SK-N-SH treated with all-trans-retinoic acid at 6 μM for 48 hours (cell line): ENCODE measurements around the gene KBTBD4.

Experiments used
- ATAC-seq: fragments of 200-7000 bp; cut with Tn5 transposase; 3 replicates; pipeline ENCODE4 v1.9.1; 2020; ENCODE audit warnings: mild to moderate bottlenecking, moderate library complexity
- ARNTL ChIP-seq: fragments of 450-650 bp; formaldehyde crosslinking; IDR thresholded peaks from 2 replicates; pipeline ENCODE4 v1.5.0; 2020; ENCODE audit warnings: low read depth, mild to moderate bottlenecking, moderate library complexity, borderline replicate concordance
- BACH2 ChIP-seq: fragments of 250-450 bp; sonication (Bioruptor Pico); IDR thresholded peaks from 2 replicates; pipeline ENCODE4 v1.9.0; 2021; ENCODE audit warnings: mild to moderate bottlenecking, borderline replicate concordance
- CREB5 ChIP-seq: fragments of 250-450 bp; sonication (Bioruptor Pico); IDR thresholded peaks from 2 replicates; pipeline ENCODE4 v1.5.1; 2020; ENCODE audit warnings: low read depth, mild to moderate bottlenecking, moderate library complexity
- CSDC2 ChIP-seq: fragments of 250-450 bp; sonication (Bioruptor Pico); IDR thresholded peaks from 2 replicates; pipeline ENCODE4 v1.5.0; 2020; ENCODE audit warnings: mild to moderate bottlenecking, moderate library complexity
- ESRRG ChIP-seq: fragments of 250-450 bp; sonication (Bioruptor Pico); IDR thresholded peaks from 2 replicates; pipeline ENCODE4 v1.6.1; 2021; ENCODE audit warnings: mild to moderate bottlenecking
- GLIS3 ChIP-seq: fragments of 250-450 bp; sonication (Bioruptor Pico); IDR thresholded peaks from 2 replicates; pipeline ENCODE4 v1.5.0; 2020; ENCODE audit warnings: mild to moderate bottlenecking, moderate library complexity
- ISL1 ChIP-seq: fragments of 250-450 bp; sonication (Bioruptor Pico); IDR thresholded peaks from 2 replicates; pipeline ENCODE4 v2.1.2; 2022; ENCODE audit warnings: mild to moderate bottlenecking, moderate library complexity
- OSR1 ChIP-seq: fragments of 250-450 bp; sonication (Bioruptor Pico); IDR thresholded peaks from 2 replicates; pipeline ENCODE4 v1.8.0; 2022; ENCODE audit warnings: moderate library complexity, mild to moderate bottlenecking, inconsistent platforms
- PPARA ChIP-seq: fragments of 250-450 bp; sonication (Bioruptor Pico); IDR thresholded peaks from 2 replicates; pipeline ENCODE4 v1.5.0; 2020; ENCODE audit warnings: mild to moderate bottlenecking, borderline replicate concordance
- RARB ChIP-seq: fragments of 250-450 bp; sonication (Bioruptor Pico); IDR thresholded peaks from 2 replicates; pipeline ENCODE4 v1.8.0; 2021; ENCODE audit warnings: mild to moderate bottlenecking, moderate library complexity
- SNAI2 ChIP-seq: fragments of 250-450 bp; sonication (Bioruptor Pico); IDR thresholded peaks from 2 replicates; pipeline ENCODE4 v1.5.0; 2020; ENCODE audit warnings: mild to moderate bottlenecking, moderate library complexity
- TCF4 ChIP-seq: fragments of 250-450 bp; sonication (Bioruptor Pico); IDR thresholded peaks from 2 replicates; pipeline ENCODE4 v1.8.0; 2021; ENCODE audit warnings: mild to moderate bottlenecking, moderate library complexity, borderline replicate concordance
- TOX ChIP-seq: fragments of 250-450 bp; sonication (Bioruptor Pico); IDR thresholded peaks from 2 replicates; pipeline ENCODE4 v1.8.0; 2021; ENCODE audit warnings: mild to moderate bottlenecking, moderate library complexity, borderline replicate concordance
- TSHZ2 ChIP-seq: fragments of 250-450 bp; sonication (Bioruptor Pico); IDR thresholded peaks from 2 replicates; pipeline ENCODE4 v1.5.0; 2020; ENCODE audit warnings: mild to moderate bottlenecking, moderate library complexity
- ZC3H10 ChIP-seq: fragments of 250-450 bp; sonication (Bioruptor Pico); IDR thresholded peaks from 2 replicates; pipeline ENCODE4 v1.5.1; 2021; ENCODE audit warnings: mild to moderate bottlenecking, moderate library complexity
- ZFP3 ChIP-seq: fragments of 250-450 bp; sonication (Bioruptor Pico); IDR thresholded peaks from 2 replicates; pipeline ENCODE4 v1.5.0; 2020; ENCODE audit warnings: mild to moderate bottlenecking, moderate library complexity
- ZFP30 ChIP-seq: fragments of 450-650 bp; formaldehyde crosslinking; IDR thresholded peaks from 2 replicates; pipeline ENCODE4 v1.5.0; 2022; ENCODE audit warnings: mild to moderate bottlenecking, moderate library complexity
- ZNF565 ChIP-seq: fragments of 450-650 bp; formaldehyde crosslinking; conservative IDR thresholded peaks from 2 replicates; pipeline ENCODE4 v1.5.0; 2020; ENCODE audit warnings: low read depth, mild to moderate bottlenecking, moderate library complexity
- ZNF70 ChIP-seq: fragments of 450-650 bp; formaldehyde crosslinking; IDR thresholded peaks from 2 replicates; pipeline ENCODE4 v1.5.0; 2020; ENCODE audit warnings: mild to moderate bottlenecking, moderate library complexity
- ZNF8 ChIP-seq: fragments of 450-650 bp; formaldehyde crosslinking; IDR thresholded peaks from 2 replicates; pipeline ENCODE4 v1.5.0; 2020; ENCODE audit warnings: mild to moderate bottlenecking, moderate library complexity
- TF ChIP-seq, protein P1 (sequence below): fragments of 250-450 bp; sonication (Bioruptor Pico); IDR thresholded peaks from 2 replicates; pipeline ENCODE4 v1.5.1; 2021; ENCODE audit warnings: mild to moderate bottlenecking, moderate library complexity

Gene KBTBD4

DNA sequence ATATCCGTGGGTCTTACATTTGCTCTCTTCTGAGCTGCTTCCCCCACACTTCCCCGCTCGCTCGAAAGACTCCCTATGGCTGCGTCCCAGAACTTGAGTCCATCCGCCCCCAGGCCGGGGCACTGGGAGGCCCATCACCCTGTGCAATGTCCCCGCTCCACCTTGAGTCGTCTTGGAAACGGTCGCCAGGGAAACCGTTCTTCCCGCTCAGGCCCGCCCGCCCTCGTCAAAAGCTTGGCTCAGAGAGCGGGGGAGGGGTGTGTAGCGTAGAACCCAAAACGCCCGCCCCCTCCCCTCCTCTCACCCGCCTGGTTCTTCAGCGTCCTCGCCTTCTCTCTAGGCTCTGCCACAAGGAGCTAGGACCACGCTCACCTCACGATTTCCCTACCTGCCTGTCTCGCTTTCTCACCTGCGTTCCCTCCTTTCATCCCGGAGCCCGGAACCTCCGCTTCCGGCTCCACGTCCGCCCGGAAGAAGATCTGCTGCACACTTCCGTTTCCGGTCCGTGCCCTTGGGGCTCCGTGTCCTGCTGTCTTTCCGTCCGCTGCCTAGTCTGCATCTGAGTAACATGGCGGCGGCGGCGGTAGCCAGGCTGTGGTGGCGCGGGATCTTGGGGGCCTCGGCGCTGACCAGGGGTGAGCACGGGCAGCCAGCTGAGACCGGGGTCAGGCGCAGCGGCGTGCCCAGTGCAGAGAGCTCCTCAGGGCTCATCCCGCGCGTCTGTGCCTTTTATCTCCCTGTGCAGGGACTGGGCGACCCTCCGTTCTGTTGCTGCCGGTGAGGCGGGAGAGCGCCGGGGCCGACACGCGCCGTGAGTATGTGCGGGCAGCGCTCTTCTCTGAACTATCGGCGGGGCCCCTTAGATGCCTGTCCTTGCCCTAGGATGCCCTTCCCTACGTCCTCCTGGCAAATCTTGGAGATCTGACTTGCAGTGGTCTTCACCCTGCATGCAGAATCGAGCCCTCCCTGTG is at the start of gene KBTBD4, which contains the start of gene NDUFS3:
TSS of gene KBTBD4 (minus strand) at position 447 of the 971 bp plus-strand sequence. CDS start at position 428, 19 bp downstream.
TSS of gene NDUFS3 (plus strand) at position 551 of the 971 bp plus-strand sequence. CDS start at position 569, 18 bp downstream.
- ATAC-seq: peak; percentile 92

DNA sequence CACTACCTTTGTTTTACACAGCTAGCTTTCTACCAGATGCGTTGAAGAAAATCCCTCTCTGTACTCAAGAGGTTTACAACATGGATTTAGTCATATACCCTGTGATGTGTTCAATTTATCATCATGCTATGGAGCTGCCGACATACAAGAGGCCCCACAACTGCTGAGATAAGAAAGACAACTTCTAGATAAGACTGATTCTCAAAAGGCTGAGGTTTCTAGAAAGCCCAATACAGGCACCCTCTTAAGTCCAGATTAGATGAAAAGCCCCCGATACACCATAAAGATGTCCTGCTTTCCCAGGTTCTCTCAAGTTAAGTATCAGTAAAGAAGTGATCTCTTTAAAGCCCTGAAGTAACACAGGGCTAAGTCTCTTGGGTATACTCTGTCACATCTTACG is 49.3 kb upstream of the KBTBD4 start:
- ATAC-seq: no peak
- TF ChIP-seq SNAI2 (CRISPR knock-in tag): no peak
- no peak for TF ChIP-seq ZFP30 (CRISPR knock-in tag)
- no peak for TF ChIP-seq RARB

More for the DNA sequence above, at the start of gene KBTBD4, which contains the start of gene NDUFS3:
- TF ChIP-seq PPARA (CRISPR knock-in tag): no peak
- 0 out of 2 replicates have a peak, but pooled peaks have one; percentile 33 for TF ChIP-seq TSHZ2 (CRISPR knock-in tag)

DNA sequence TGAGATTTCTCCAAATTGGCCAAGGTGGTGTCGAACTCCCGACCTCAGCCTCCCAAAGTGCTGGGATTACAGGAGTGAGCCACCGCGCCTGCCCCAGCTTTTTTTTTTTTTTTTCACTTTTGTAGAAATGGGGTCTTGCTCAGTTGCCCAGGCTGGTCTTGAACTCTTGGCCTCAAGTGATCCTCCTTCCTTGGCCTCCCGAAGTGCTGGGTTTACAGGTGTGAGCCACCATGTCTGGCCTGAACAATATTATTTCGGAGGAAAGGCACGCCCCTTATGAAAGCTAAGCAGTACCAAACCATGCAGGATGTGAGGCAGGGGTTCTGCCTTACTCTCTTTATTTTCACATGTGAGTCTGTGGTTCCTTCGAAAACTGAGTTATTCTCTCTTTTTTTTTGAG is 47.5 kb upstream of the KBTBD4 start:
- no peak for ATAC-seq
- TF ChIP-seq ZFP3 (no peak), TCF4 (CRISPR knock-in tag) (no peak), ZFP30 (CRISPR knock-in tag) (no peak), GLIS3 (CRISPR knock-in tag) (no peak), ZNF70 (CRISPR knock-in tag) (no peak), ZC3H10 (CRISPR knock-in tag) (no peak), ARNTL (no peak), BACH2 (CRISPR knock-in tag) (no peak), PPARA (CRISPR knock-in tag) (no peak), CREB5 (no peak), CSDC2 (no peak), SNAI2 (CRISPR knock-in tag) (no peak), OSR1 (CRISPR knock-in tag) (no peak), TOX (CRISPR knock-in tag) (no peak)
- TF ChIP-seq, protein P1, sequence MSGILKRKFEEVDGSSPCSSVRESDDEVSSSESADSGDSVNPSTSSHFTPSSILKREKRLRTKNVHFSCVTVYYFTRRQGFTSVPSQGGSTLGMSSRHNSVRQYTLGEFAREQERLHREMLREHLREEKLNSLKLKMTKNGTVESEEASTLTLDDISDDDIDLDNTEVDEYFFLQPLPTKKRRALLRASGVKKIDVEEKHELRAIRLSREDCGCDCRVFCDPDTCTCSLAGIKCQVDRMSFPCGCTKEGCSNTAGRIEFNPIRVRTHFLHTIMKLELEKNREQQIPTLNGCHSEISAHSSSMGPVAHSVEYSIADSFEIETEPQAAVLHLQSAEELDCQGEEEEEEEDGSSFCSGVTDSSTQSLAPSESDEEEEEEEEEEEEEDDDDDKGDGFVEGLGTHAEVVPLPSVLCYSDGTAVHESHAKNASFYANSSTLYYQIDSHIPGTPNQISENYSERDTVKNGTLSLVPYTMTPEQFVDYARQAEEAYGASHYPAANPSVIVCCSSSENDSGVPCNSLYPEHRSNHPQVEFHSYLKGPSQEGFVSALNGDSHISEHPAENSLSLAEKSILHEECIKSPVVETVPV (CRISPR knock-in tag): no peak
- TF ChIP-seq, all 23 proteins: peak for 0

GRCh38 chr11:47620836-47621378 is 42.1 kb upstream of the KBTBD4 start:
- ATAC-seq: no peak
- TF ChIP-seq, protein P1 (CRISPR knock-in tag): no peak
- TF ChIP-seq ZNF565 (no peak), TCF4 (CRISPR knock-in tag) (no peak), ZFP30 (CRISPR knock-in tag) (no peak), ZC3H10 (CRISPR knock-in tag) (no peak), CREB5 (no peak), ESRRG (CRISPR knock-in tag) (no peak), ISL1 (no peak), SNAI2 (CRISPR knock-in tag) (no peak), TSHZ2 (CRISPR knock-in tag) (no peak), PPARA (CRISPR knock-in tag) (no peak), ZNF8 (no peak), OSR1 (CRISPR knock-in tag) (no peak), GLIS3 (CRISPR knock-in tag) (no peak), ARNTL (no peak)
